Parietal lobe (tissue), 1 donor: ENCODE data around the gene STK10. TPM values are rescaled to one million over a fixed set of nuclear protein-coding genes. Genes with fewer than 3 reads are reported as not detected.

Source experiments
- total RNA-seq: library from RNA; depleted of rRNA; stranded (reverse); fragments of >200 nt; gene quantifications from one replicate; pipeline ENCODE4 v1.2.3, GENCODE V29; 2014

STK10 gene
- 19.1 TPM for total RNA-seq

GRCh38 chr5:172188033-172188892 is at the start of gene STK10:
Gene STK10 (minus strand): TSS chr5:172188224. CDS start chr5:172188042, 182 bp downstream.

GRCh38 chr5:172193872-172194271 is 5.8 kb upstream of the STK10 start, which contains the start of gene EFCAB9:
Gene EFCAB9 (plus strand): TSS chr5:172194172. CDS start chr5:172194173, 1 bp downstream.

GRCh38 chr5:172006321-172007174 is 181.5 kb downstream of the STK10 start, which contains the start of gene FBXW11:
Gene FBXW11 (minus strand): TSS chr5:172006638. CDS start chr5:172006502, 136 bp downstream.

Other genes with a start within 250 kb of the STK10 start
- gene FBXW11, start 181.6 kb downstream of the STK10 start, total RNA-seq, result 123 TPM
- not detected for gene EFCAB9, start 5.9 kb upstream of the STK10 start, total RNA-seq
- 62.9 TPM for gene UBTD2, start 95.5 kb upstream of the STK10 start, total RNA-seq